GM18867 (cell line): ENCODE measurements around the gene KLHL10.
A peak's percentile ranks its signal among the peaks of the same experiment; 100 is the strongest.

Experiments
- ATAC-seq: cut with Tn5 transposase; IDR thresholded peaks from one replicate; pipeline ENCODE4 v1.9.1; 2021; ENCODE audit warnings: mild to moderate bottlenecking, moderate library complexity; ENCODE audit not compliant: unreplicated experiment

The KLHL10 gene

DNA sequence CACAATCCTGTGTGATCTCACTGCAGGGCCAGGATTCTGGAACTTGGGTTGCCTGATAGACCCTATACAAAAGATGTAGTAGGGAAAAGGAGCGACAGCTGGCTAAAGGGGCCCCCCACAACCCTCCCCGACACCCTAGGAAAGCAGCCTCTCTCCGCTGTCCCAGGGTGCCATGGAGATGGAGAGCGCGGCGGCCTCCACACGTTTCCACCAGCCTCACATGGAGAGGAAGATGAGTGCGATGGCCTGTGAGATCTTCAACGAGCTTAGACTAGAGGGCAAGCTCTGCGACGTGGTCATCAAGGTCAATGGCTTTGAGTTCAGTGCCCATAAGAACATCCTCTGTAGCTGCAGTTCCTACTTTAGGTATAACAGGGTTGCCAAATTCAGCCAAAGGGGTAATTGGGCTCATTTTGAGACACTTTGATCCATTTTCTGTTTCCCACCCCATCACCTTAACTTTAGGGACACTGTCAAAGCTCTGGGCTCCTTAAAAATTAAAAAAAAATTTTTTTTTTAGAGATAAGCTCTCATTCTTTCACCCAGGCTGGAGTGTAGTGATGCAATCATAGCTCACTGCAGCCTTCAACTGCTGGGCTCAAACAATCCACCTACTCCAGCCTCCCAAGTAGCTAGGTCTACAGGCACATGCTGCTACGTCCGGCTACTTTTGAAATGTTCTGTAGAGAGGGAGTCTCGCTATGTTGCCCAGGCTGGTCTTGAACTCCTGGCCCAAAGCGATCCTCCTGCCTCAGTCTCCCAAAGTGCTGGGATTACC is at the start of gene KLHL10:
Gene KLHL10 (plus strand): TSS at position 65 of the 778 bp plus-strand sequence. CDS start 108 bp downstream, at position 173.
- ATAC-seq, result no peak

GRCh38 chr17:41792845-41793783 is 44.5 kb upstream of the KLHL10 start:
- no peak for ATAC-seq

- ATAC-seq, result no peak
These were observed 43.7 kb upstream of the KLHL10 start for GRCh38 chr17:41793784-41794539.

- no peak for ATAC-seq
These were observed 43.1 kb upstream of the KLHL10 start for GRCh38 chr17:41794540-41794975.

- ATAC-seq, result no peak
These were observed 41.3 kb upstream of the KLHL10 start for GRCh38 chr17:41796121-41796895.

GRCh38 chr17:41797377-41797776 is 40.2 kb upstream of the KLHL10 start:
- ATAC-seq, result no peak

DNA sequence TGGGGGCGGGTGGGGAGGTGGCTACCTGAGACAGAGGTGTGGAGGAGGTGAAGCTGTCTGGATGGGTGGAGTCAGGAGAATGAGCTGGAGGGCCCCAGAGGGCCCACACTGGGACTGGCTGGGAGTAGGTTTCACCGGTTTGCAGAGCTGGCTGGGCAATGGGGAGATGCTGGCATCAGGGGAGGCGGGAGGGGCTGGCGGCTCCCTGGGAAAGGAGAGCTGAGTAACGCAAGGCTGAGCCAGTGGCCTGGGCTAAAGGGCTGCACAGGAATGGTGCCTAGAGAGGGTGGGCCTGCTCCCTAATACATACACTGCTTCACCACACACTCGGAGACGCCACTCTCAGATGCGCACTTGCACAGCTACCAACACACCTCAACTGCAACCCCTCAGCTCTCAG is 38.3 kb upstream of the KLHL10 start:
- no peak for ATAC-seq

DNA sequence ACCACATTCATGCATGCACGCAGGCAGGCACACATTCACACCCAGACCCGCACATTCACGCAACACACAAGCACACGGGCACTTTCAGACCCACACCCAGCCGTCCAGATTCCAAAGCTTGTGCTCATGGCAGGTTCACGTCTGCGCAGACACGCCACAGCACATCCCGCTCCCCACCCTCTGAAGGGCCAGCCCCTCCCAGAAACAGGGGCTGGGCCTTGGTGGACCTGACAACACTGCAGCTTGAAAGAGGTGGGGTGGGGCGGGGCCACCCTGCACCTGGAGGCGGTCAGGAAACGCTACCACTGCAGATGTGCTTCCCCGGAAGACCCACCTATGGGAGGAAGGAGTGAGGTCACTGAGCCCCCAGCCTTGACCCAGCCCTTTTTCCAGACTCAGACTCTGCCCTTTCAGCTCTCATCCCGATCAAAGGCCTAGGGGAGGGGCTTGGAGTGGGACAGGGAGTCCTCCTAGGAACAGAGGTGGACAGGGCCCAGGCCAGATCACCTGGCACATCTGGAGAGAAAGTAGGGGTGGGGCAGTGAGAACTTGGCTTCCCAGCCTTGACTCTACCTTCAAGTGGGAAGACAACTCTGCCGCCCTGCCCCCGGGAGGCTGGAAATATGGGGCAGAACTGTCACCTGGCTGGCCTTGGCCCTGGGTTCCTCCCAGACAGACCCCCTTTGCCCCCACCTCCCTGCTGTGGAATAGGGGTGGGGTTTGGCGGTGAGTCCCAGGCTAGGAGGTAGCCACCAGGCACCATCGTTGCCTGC is 36.8 kb upstream of the KLHL10 start:
- no peak for ATAC-seq

GRCh38 chr17:41801374-41802271 is 36.0 kb upstream of the KLHL10 start:
- ATAC-seq, result no peak

GRCh38 chr17:41803049-41804020 is 34.3 kb upstream of the KLHL10 start:
- no peak for ATAC-seq

DNA sequence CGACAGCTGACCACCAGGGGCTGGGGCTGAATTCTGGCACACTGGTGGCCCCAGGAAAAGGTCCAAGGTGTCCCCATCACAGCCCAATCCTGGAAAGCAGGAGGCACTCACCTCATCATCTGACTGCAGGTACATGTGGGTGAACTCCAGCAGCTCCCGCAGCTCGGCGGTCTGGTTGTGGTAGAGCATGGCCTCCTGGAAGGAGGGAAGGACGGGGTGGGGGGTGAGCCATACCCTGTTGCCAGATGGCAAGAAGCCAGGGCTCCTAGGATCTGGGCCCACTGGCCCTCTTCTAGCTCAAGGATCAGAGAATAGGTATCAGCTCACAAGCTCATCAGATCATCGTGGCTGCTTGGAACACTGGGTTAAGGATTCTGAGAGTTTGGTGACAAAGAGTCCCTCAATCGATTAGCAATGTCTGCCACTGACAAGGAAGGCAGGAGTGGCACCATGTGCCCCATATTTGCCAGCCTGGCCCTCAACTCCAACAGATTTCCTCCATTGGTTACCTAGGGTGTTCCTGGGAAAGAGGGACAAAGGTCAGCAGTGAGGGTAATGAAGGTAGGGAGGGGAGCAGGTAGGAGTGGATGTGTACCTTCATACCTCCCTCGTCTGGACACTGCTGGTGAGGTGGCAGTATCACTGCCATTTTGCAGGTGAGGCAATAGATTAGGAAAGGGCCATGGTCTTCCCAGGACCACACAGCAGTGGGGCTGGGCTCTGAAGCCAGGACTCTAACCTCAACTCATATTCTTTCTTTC is 30.8 kb upstream of the KLHL10 start:
- no peak for ATAC-seq

DNA sequence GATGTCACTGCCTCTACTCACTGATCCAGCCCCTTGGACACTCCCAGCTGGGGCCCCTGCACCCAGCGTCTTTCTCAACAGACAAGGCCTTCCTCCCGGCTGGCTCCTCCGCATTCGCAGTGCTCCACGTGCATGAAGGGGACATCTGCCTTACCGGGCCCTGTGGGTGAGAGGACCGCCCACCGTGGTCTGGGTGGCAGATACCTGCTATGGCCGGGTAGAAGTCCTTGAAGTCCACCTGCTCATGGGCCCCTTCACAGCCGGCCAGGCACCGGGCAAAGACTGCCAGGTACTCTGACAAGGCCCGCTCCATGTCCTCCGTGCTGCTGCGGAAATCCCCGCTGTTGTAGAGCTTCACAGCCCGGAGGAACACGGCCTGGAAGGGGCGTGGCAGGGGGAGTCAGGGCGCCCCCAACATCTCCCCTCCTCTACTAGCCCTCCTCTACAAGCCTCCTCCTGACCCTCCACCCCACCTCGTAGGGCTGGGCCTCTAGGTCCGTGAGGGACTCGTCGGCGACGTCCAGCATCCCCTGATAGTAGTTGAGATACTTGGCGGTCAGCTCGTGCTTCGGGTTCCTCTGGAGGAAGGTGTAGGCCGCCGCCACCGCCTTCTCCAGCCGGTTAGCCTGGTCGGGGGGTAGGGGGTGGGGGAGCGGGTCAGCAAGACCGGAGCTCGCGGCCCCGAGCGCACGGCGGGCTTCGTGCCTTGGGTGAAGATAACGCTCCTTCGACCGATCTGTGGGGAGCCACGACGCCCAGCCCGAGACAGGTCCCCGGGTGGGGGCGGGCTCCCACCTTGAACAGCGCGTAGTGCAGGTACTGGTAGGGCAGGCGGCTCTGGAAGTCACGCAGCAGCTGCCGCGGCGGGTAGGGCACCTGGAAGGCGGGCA is 26.7 kb upstream of the KLHL10 start:
- peak; percentile 6 for ATAC-seq

GRCh38 chr17:41811549-41812380 is 25.9 kb upstream of the KLHL10 start, which contains the start of gene P3H4:
Gene P3H4 (minus strand): TSS chr17:41811949. CDS start chr17:41811915, 34 bp downstream.
- peak; percentile 80 for ATAC-seq

- no peak for ATAC-seq
These were observed 25.1 kb upstream of the KLHL10 start, which contains the start of gene FKBP10 for GRCh38 chr17:41812381-41813151. Gene FKBP10 (plus strand): TSS chr17:41813004. CDS start chr17:41813035, 31 bp downstream.
